Bronchial epithelial cell (primary cell): ENCODE results near the gene RNPEPL1. TPM values are rescaled to one million over a fixed set of nuclear protein-coding genes. Genes with fewer than 3 reads are reported as not detected.

Experiments used
- DNase-seq: peaks from one replicate; pipeline ENCODE4 v3.0.0-alpha.2; 2010; ENCODE audit warnings: low read depth
- FAIRE-seq: peaks from 2 replicates; lab custom pipeline; 2011; peaks lifted over from hg19 to GRCh38; lab: Jason Lieb, UNC
- H3K27me3 ChIP-seq: 2 replicates; pipeline ENCODE4 v1.5.1; 2011; ENCODE audit warnings: low read length; ENCODE audit not compliant: control insufficient read depth, insufficient read depth
- H3K36me3 ChIP-seq: 2 replicates; pipeline ENCODE4 v1.5.1; 2011; ENCODE audit warnings: low read length; ENCODE audit not compliant: control insufficient read depth, insufficient read depth
- H3K4me3 ChIP-seq: 2 replicates; pipeline ENCODE4 v1.5.1; 2011; ENCODE audit warnings: mild to moderate bottlenecking, low read depth, low read length, control low read depth
- CTCF ChIP-seq: IDR thresholded peaks from 2 replicates; pipeline ENCODE4 v1.5.1; 2011; ENCODE audit warnings: mild to moderate bottlenecking, moderate library complexity, low read length, control low read depth, inconsistent platforms; ENCODE audit not compliant: insufficient read depth, severe bottlenecking
- total RNA-seq: library from RNA; depleted of rRNA; stranded (reverse); fragments of >200 nt; gene quantifications from 2 replicates; pipeline ENCODE4 v1.2.1, GENCODE V29; 2014

Gene RNPEPL1
- total RNA-seq, 1 donor from 2014 or later: 10.8 TPM

- TF ChIP-seq CTCF: no peak
- no peak overlapping the region for H3K4me3 ChIP-seq
- H3K36me3 ChIP-seq: peaks cover 16% of the 10 kb centered on the region
- DNase-seq: no peak
- no peak for FAIRE-seq
- no peaks in the 10 kb centered on the region for H3K27me3 ChIP-seq
These were observed 14.3 kb upstream of the RNPEPL1 start for GRCh38 chr2:240553956-240554480.

GRCh38 chr2:240554767-240555493 is 13.4 kb upstream of the RNPEPL1 start:
- DNase-seq (no peak), FAIRE-seq (no peak)
- Histone ChIP-seq H3K27me3 (no peaks in the 10 kb centered on the region), H3K36me3 (peaks cover 16% of the 10 kb centered on the region), H3K4me3 (no peak overlapping the region)
- TF ChIP-seq CTCF: no peak

- Histone ChIP-seq H3K27me3 (no peaks in the 10 kb centered on the region), H3K36me3 (peaks cover 16% of the 10 kb centered on the region), H3K4me3 (no peak overlapping the region)
- no peak for TF ChIP-seq CTCF
- no peak for FAIRE-seq
- DNase-seq: no peak
These were observed 12.6 kb upstream of the RNPEPL1 start for GRCh38 chr2:240555541-240556250.

GRCh38 chr2:240556553-240557100 is 11.7 kb upstream of the RNPEPL1 start:
- H3K27me3 ChIP-seq: no peaks in the 10 kb centered on the region
- TF ChIP-seq CTCF: peak; percentile 76
- FAIRE-seq (no peak), DNase-seq (peak; percentile 38)
- H3K4me3 ChIP-seq: no peak overlapping the region
- peaks cover 13% of the 10 kb centered on the region for H3K36me3 ChIP-seq

GRCh38 chr2:240557101-240557751 is 11.1 kb upstream of the RNPEPL1 start:
- no peak for FAIRE-seq
- Histone ChIP-seq H3K4me3 (peak overlapping the region; percentile 43), H3K36me3 (peaks cover 13% of the 10 kb centered on the region), H3K27me3 (no peaks in the 10 kb centered on the region)
- DNase-seq: no peak
- no peak for TF ChIP-seq CTCF
